Suprapubic skin (tissue), 4 donors: ENCODE data around the gene BCL2A1. TPM values are rescaled to one million over a fixed set of nuclear protein-coding genes. Genes with fewer than 3 reads are reported as not detected.

ENCODE experiments used
- DNase-seq, 2 donors: peaks; one replicate each; pipeline ENCODE4 v3.0.0-alpha.2; 2019; ENCODE audit warnings: low spot score in 2 of 2
- H3K27ac ChIP-seq: fragments of 200-600 bp; sonication (generic); one replicate; pipeline ENCODE4 v1.5.1; 2019
- H3K27me3 ChIP-seq: fragments of 200-600 bp; sonication (generic); one replicate; pipeline ENCODE4 v1.5.1; 2019
- H3K36me3 ChIP-seq: fragments of 200-600 bp; sonication (generic); one replicate; pipeline ENCODE4 v1.5.1; 2019
- H3K4me1 ChIP-seq: fragments of 200-600 bp; sonication (generic); one replicate; pipeline ENCODE4 v1.5.1; 2019
- H3K4me3 ChIP-seq: fragments of 200-600 bp; sonication (generic); one replicate; pipeline ENCODE4 v1.5.1; 2019; ENCODE audit warnings: mild to moderate bottlenecking
- H3K9me3 ChIP-seq: fragments of 200-600 bp; sonication (generic); one replicate; pipeline ENCODE4 v1.5.1; 2019
- CTCF ChIP-seq, 2 donors: fragments of 200-600 bp in 1 of 2; fragments of 450-650 bp in 1 of 2; sonication (generic) in 1 of 2; IDR thresholded peaks; one replicate each; pipeline ENCODE4 v1.5.1; 2016 to 2019; ENCODE audit warnings: antibody characterized with exemption in 2 of 2, mild to moderate bottlenecking in 1 of 2, moderate library complexity in 1 of 2
- EP300 ChIP-seq: sonication (generic); formaldehyde crosslinking; IDR thresholded peaks from one replicate; pipeline ENCODE4 v1.6.1; 2017; ENCODE audit warnings: antibody characterized with exemption
- POLR2A ChIP-seq, 2 donors: fragments of 450-650 bp; IDR thresholded peaks; one replicate each; pipeline ENCODE4 v1.6.1; 2017; ENCODE audit warnings: antibody characterized with exemption in 2 of 2, mild to moderate bottlenecking in 2 of 2, moderate library complexity in 2 of 2
- POLR2AphosphoS5 ChIP-seq, 3 donors: sonication (generic); formaldehyde crosslinking; IDR thresholded peaks; one replicate each; pipeline ENCODE4 v1.6.1; 2017; ENCODE audit warnings: antibody characterized with exemption in 3 of 3
- WGBS: methylation state at CpG from one replicate; pipeline ENCODE4 v1.1.5; 2018; 5-methylcytosine and 5-hydroxymethylcytosine counted together
- total RNA-seq, 4 donors: library from RNA; depleted of rRNA; stranded (reverse); fragments of >200 nt; gene quantifications; one replicate each; pipeline ENCODE4 v1.1.0, GENCODE V29; 2016

The BCL2A1 gene
- total RNA-seq, 4 donors from 2014 or later, result 0.64 to 2.6 (median 0.92) TPM

- no peak overlapping the region for H3K27ac ChIP-seq
- no peaks in the 10 kb centered on the region for H3K9me3 ChIP-seq
- 86% methylated on average over 3 of the region's 3 CpGs for WGBS
- H3K27me3 ChIP-seq, result peaks cover 9% of the 10 kb centered on the region
- no peak for DNase-seq
- no peaks in the 10 kb centered on the region for H3K4me1 ChIP-seq
- no peak for TF ChIP-seq POLR2A (IDR thresholded peaks at IDR 0.05)
- no peak overlapping the region for H3K4me3 ChIP-seq
- no peaks in the 10 kb centered on the region for H3K36me3 ChIP-seq
Observed at GRCh38 chr15:79988448-79989117, 17.6 kb upstream of the BCL2A1 start.

- peaks cover 9% of the 10 kb centered on the region for H3K27me3 ChIP-seq
- no peaks in the 10 kb centered on the region for H3K4me1 ChIP-seq
- no peak overlapping the region for H3K4me3 ChIP-seq
- 88% methylated on average over 3 of the region's 3 CpGs for WGBS
- H3K9me3 ChIP-seq, result no peaks in the 10 kb centered on the region
- H3K36me3 ChIP-seq, result no peaks in the 10 kb centered on the region
- DNase-seq, result no peak
- H3K27ac ChIP-seq, result no peak overlapping the region
- TF ChIP-seq POLR2AphosphoS5 (IDR thresholded peaks at IDR 0.05), result no peak
- TF ChIP-seq CTCF (IDR thresholded peaks at IDR 0.05), result no peak
- no peak for TF ChIP-seq EP300
- no peak for TF ChIP-seq POLR2A (IDR thresholded peaks at IDR 0.05)
Observed at GRCh38 chr15:79987969-79988368, 17.0 kb upstream of the BCL2A1 start.

- Histone ChIP-seq H3K4me1 (no peaks in the 10 kb centered on the region), H3K36me3 (no peaks in the 10 kb centered on the region), H3K27me3 (peaks cover 9% of the 10 kb centered on the region), H3K4me3 (no peak overlapping the region), H3K27ac (no peak overlapping the region), H3K9me3 (no peaks in the 10 kb centered on the region)
- DNase-seq, result no peak
- 75% methylated on average over 7 of the region's 7 CpGs for WGBS
- TF ChIP-seq CTCF (IDR thresholded peaks at IDR 0.05) (no peak), POLR2A (IDR thresholded peaks at IDR 0.05) (no peak), EP300 (no peak), POLR2AphosphoS5 (IDR thresholded peaks at IDR 0.05) (no peak)
Observed at GRCh38 chr15:79987569-79987955, 16.6 kb upstream of the BCL2A1 start.

GRCh38 chr15:79981831-79982455 is 10.9 kb upstream of the BCL2A1 start:
- no peak overlapping the region for H3K27ac ChIP-seq
- H3K27me3 ChIP-seq, result no peaks in the 10 kb centered on the region
- H3K4me1 ChIP-seq, result peaks cover 6% of the 10 kb centered on the region
- 67% methylated on average over 7 of the region's 7 CpGs for WGBS
- no peak overlapping the region for H3K4me3 ChIP-seq
- H3K36me3 ChIP-seq, result no peaks in the 10 kb centered on the region
- H3K9me3 ChIP-seq, result no peaks in the 10 kb centered on the region
- TF ChIP-seq CTCF (IDR thresholded peaks at IDR 0.05) (no peak), POLR2A (IDR thresholded peaks at IDR 0.05) (no peak), POLR2AphosphoS5 (IDR thresholded peaks at IDR 0.05) (no peak), EP300 (no peak)
- DNase-seq, result no peak

- TF ChIP-seq POLR2A (IDR thresholded peaks at IDR 0.05) (no peak), CTCF (IDR thresholded peaks at IDR 0.05) (no peak), EP300 (no peak), POLR2AphosphoS5 (IDR thresholded peaks at IDR 0.05) (no peak)
- no peak for DNase-seq
- peaks cover 6% of the 10 kb centered on the region for H3K4me1 ChIP-seq
- no peaks in the 10 kb centered on the region for H3K36me3 ChIP-seq
- H3K4me3 ChIP-seq, result no peak overlapping the region
- peak overlapping the region; percentile 57 for H3K27ac ChIP-seq
- WGBS, result 59% methylated on average over 5 of the region's 5 CpGs
- no peaks in the 10 kb centered on the region for H3K27me3 ChIP-seq
- H3K9me3 ChIP-seq, result no peaks in the 10 kb centered on the region
Observed at GRCh38 chr15:79978655-79979514, 7.9 kb upstream of the BCL2A1 start.
